LNCaP clone FGC (cell line): ENCODE data around the gene NBDY.

Experiments used
- DNase-seq: peaks from one replicate; pipeline ENCODE4 v3.0.0-alpha.2; 2011; ENCODE audit warnings: low read depth
- H3K4me3 ChIP-seq: 2 replicates; pipeline ENCODE4 v1.5.1; 2011; ENCODE audit warnings: mild to moderate bottlenecking, low read depth, low read length, control low read depth
- CTCF ChIP-seq: IDR thresholded peaks from 2 replicates; pipeline ENCODE4 v1.5.1; 2012; ENCODE audit warnings: mild to moderate bottlenecking; ENCODE audit not compliant: control insufficient read depth, insufficient read depth; ENCODE audit errors: extremely low read depth

Gene NBDY

GRCh38 chrX:56790778-56791177 lies 61.7 kb downstream of the NBDY start:
- TF ChIP-seq CTCF = no peak
- DNase-seq = no peak

GRCh38 chrX:56791456-56791855 lies 62.4 kb downstream of the NBDY start:
- DNase-seq = no peak
- no peak for TF ChIP-seq CTCF
- no peak overlapping the region for H3K4me3 ChIP-seq

More at GRCh38 chrX:56790778-56791177, 61.7 kb downstream of the NBDY start:
- no peak overlapping the region for H3K4me3 ChIP-seq

GRCh38 chrX:56792270-56793111 lies 63.4 kb downstream of the NBDY start:
- TF ChIP-seq CTCF = no peak

GRCh38 chrX:56793112-56793430 lies 64.0 kb downstream of the NBDY start:
- no peak for DNase-seq
- TF ChIP-seq CTCF = no peak
- H3K4me3 ChIP-seq = no peak overlapping the region

More at GRCh38 chrX:56792270-56793111, 63.4 kb downstream of the NBDY start:
- H3K4me3 ChIP-seq = no peak overlapping the region
- no peak for DNase-seq

- TF ChIP-seq CTCF = no peak
- DNase-seq = no peak
- H3K4me3 ChIP-seq = no peak overlapping the region
These were observed 64.7 kb downstream of the NBDY start for GRCh38 chrX:56793521-56794320.

GRCh38 chrX:56794404-56795230 lies 65.6 kb downstream of the NBDY start:
- TF ChIP-seq CTCF = no peak
- DNase-seq = peak; percentile 28

More at GRCh38 chrX:56794404-56795230, 65.6 kb downstream of the NBDY start:
- no peak overlapping the region for H3K4me3 ChIP-seq
